Nephron progenitor cell (in vitro differentiated cells): Measurements from ENCODE around the gene GDAP2.

Experiments
- DNase-seq: peaks from one replicate; pipeline ENCODE4 v3.0.0; 2021
- H3K27ac Mint-ChIP-seq: 2 replicates; pipeline ENCODE4 v1.8.0; 2021; ENCODE audit warnings: mild to moderate bottlenecking, moderate library complexity, mixed read lengths
- H3K27me3 Mint-ChIP-seq: 2 replicates; pipeline ENCODE4 v1.8.0; 2021; ENCODE audit warnings: mild to moderate bottlenecking, low read depth, mixed read lengths; ENCODE audit not compliant: poor library complexity
- H3K36me3 Mint-ChIP-seq: 2 replicates; pipeline ENCODE4 v1.8.0; 2021; ENCODE audit warnings: low read depth, mixed read lengths
- H3K4me1 Mint-ChIP-seq: 2 replicates; pipeline ENCODE4 v1.8.0; 2021; ENCODE audit warnings: mixed read lengths
- H3K4me3 Mint-ChIP-seq: 2 replicates; pipeline ENCODE4 v1.8.0; 2021; ENCODE audit warnings: mild to moderate bottlenecking, moderate library complexity, mixed read lengths
- H3K9me3 Mint-ChIP-seq: 2 replicates; pipeline ENCODE4 v1.8.0; 2021; ENCODE audit warnings: mild to moderate bottlenecking, moderate library complexity, mixed read lengths
- CTCF ChIP-seq: fragments of 200-600 bp; sonication (generic); IDR thresholded peaks from 2 replicates; pipeline ENCODE4 v1.5.0; 2021; ENCODE audit warnings: antibody characterized with exemption

GDAP2 gene

GRCh38 chr1:117883616-117884015 lies 45.8 kb downstream of the GDAP2 start:
- no peak for TF ChIP-seq CTCF
- no peak overlapping the region for H3K27ac Mint-ChIP-seq
- H3K4me3 Mint-ChIP-seq = no peak overlapping the region
- H3K27me3 Mint-ChIP-seq = no peaks in the 10 kb centered on the region
- no peaks in the 10 kb centered on the region for H3K4me1 Mint-ChIP-seq
- no peak for DNase-seq
- no peaks in the 10 kb centered on the region for H3K9me3 Mint-ChIP-seq
- peaks cover 19% of the 10 kb centered on the region for H3K36me3 Mint-ChIP-seq

GRCh38 chr1:117879284-117879683 lies 50.1 kb downstream of the GDAP2 start:
- no peak overlapping the region for H3K4me3 Mint-ChIP-seq
- H3K4me1 Mint-ChIP-seq = no peaks in the 10 kb centered on the region
- H3K9me3 Mint-ChIP-seq = no peaks in the 10 kb centered on the region
- H3K36me3 Mint-ChIP-seq = peaks cover 51% of the 10 kb centered on the region
- no peaks in the 10 kb centered on the region for H3K27me3 Mint-ChIP-seq
- DNase-seq = no peak
- H3K27ac Mint-ChIP-seq = no peak overlapping the region
- no peak for TF ChIP-seq CTCF

GRCh38 chr1:117877823-117878222 lies 51.6 kb downstream of the GDAP2 start:
- Mint-ChIP-seq H3K36me3 (peaks cover 66% of the 10 kb centered on the region), H3K27me3 (no peaks in the 10 kb centered on the region), H3K4me3 (no peak overlapping the region), H3K4me1 (no peaks in the 10 kb centered on the region), H3K27ac (no peak overlapping the region), H3K9me3 (peaks cover 6% of the 10 kb centered on the region)
- TF ChIP-seq CTCF = no peak
- DNase-seq = no peak

GRCh38 chr1:117871013-117871412 lies 58.4 kb downstream of the GDAP2 start:
- H3K27me3 Mint-ChIP-seq = no peaks in the 10 kb centered on the region
- H3K36me3 Mint-ChIP-seq = peaks cover 90% of the 10 kb centered on the region
- H3K4me3 Mint-ChIP-seq = no peak overlapping the region
- no peak for TF ChIP-seq CTCF
- H3K27ac Mint-ChIP-seq = no peak overlapping the region
- no peak for DNase-seq
- no peaks in the 10 kb centered on the region for H3K4me1 Mint-ChIP-seq
- H3K9me3 Mint-ChIP-seq = peaks cover 9% of the 10 kb centered on the region

- Mint-ChIP-seq H3K9me3 (peaks cover 4% of the 10 kb centered on the region), H3K27me3 (no peaks in the 10 kb centered on the region), H3K36me3 (peaks cover 25% of the 10 kb centered on the region), H3K27ac (no peak overlapping the region), H3K4me3 (no peak overlapping the region), H3K4me1 (no peaks in the 10 kb centered on the region)
- no peak for DNase-seq
- TF ChIP-seq CTCF = no peak
These were observed 67.7 kb downstream of the GDAP2 start for GRCh38 chr1:117861694-117862093.

GRCh38 chr1:117860896-117861610 lies 68.4 kb downstream of the GDAP2 start:
- no peak overlapping the region for H3K4me3 Mint-ChIP-seq
- H3K36me3 Mint-ChIP-seq = peaks cover 18% of the 10 kb centered on the region
- H3K9me3 Mint-ChIP-seq = peaks cover 2% of the 10 kb centered on the region
- no peak for TF ChIP-seq CTCF
- no peaks in the 10 kb centered on the region for H3K4me1 Mint-ChIP-seq
- no peak for DNase-seq
- H3K27ac Mint-ChIP-seq = no peak overlapping the region
- no peaks in the 10 kb centered on the region for H3K27me3 Mint-ChIP-seq
